K562 (cell line): ENCODE measurements around the gene PTP4A2. TPM values are rescaled to one million over a fixed set of nuclear protein-coding genes. Genes with fewer than 3 reads are reported as not detected.
A peak's percentile ranks its signal among the peaks of the same experiment; 100 is the strongest.

Source experiments
- CBX3 ChIP-seq, 2 experiments: IDR thresholded peaks; 1 replicate in 1 of 2; 2 replicates in 1 of 2; pipeline ENCODE4 v1.6.1; 2012; ENCODE audit warnings: inconsistent platforms in 2 of 2, low read length in 2 of 2, borderline replicate concordance in 1 of 2, control low read depth in 1 of 2
- CC2D1A ChIP-seq: fragments of 450-650 bp; IDR thresholded peaks from 2 replicates; pipeline ENCODE4 v1.6.1; 2017; ENCODE audit warnings: mild to moderate bottlenecking
- CREB3L1 ChIP-seq: fragments of 450-650 bp; IDR thresholded peaks from 2 replicates; pipeline ENCODE4 v1.6.1; 2014; ENCODE audit warnings: low read depth, mild to moderate bottlenecking, moderate library complexity, borderline replicate concordance
- CREB5 ChIP-seq: fragments of 250-450 bp; sonication (Bioruptor Pico); IDR thresholded peaks from 2 replicates; pipeline ENCODE4 v1.5.0; 2020; ENCODE audit warnings: mild to moderate bottlenecking
- CTCF ChIP-seq, 3 experiments: IDR thresholded peaks in 2 of 3; conservative IDR thresholded peaks in 1 of 3; 2 replicates each; pipeline ENCODE4 v1.5.1; 2011 to 2012; ENCODE audit warnings: low read length in 3 of 3, mild to moderate bottlenecking in 3 of 3, control low read depth in 2 of 3, improper control_type of control experiment in 1 of 3, inconsistent platforms in 1 of 3, low read depth in 1 of 3, mixed read lengths in 1 of 3, moderate library complexity in 1 of 3; ENCODE audit not compliant: insufficient read depth in 2 of 3
- ETS1 ChIP-seq: conservative IDR thresholded peaks from 2 replicates; pipeline ENCODE4 v1.6.1; 2011; ENCODE audit warnings: low read depth, mild to moderate bottlenecking, low read length; ENCODE audit not compliant: control insufficient read depth
- ETV1 ChIP-seq: fragments of 450-650 bp; conservative IDR thresholded peaks from 2 replicates; pipeline ENCODE4 v1.6.1; 2016; ENCODE audit warnings: missing genetic modification characterization, control low read depth, low read depth, missing compliant biosample characterization
- HDAC1 ChIP-seq, 2 experiments: fragments of 450-650 bp; IDR thresholded peaks; 2 replicates each; pipeline ENCODE4 v1.6.1; 2016 to 2017; ENCODE audit warnings: inconsistent platforms in 1 of 2, mild to moderate bottlenecking in 1 of 2, moderate library complexity in 1 of 2
- KLF16 ChIP-seq: IDR thresholded peaks from 2 replicates; pipeline ENCODE4 v1.6.1; 2016; ENCODE audit warnings: antibody characterized with exemption
- L3MBTL2 ChIP-seq: fragments of 450-650 bp; IDR thresholded peaks from 2 replicates; pipeline ENCODE4 v1.6.1; 2016; ENCODE audit warnings: mild to moderate bottlenecking, moderate library complexity
- MYBL2 ChIP-seq, 2 experiments: fragments of 450-650 bp in 1 of 2; sonication (generic) in 1 of 2; formaldehyde crosslinking in 1 of 2; IDR thresholded peaks; 2 replicates each; pipeline versions ENCODE4 v1.6.1 to v1.8.1; 2017 to 2022; ENCODE audit warnings: borderline replicate concordance in 1 of 2, inconsistent platforms in 1 of 2, low read depth in 1 of 2, mild to moderate bottlenecking in 1 of 2, missing genetic modification reagents in 1 of 2, moderate library complexity in 1 of 2
- PKNOX1 ChIP-seq: fragments of 450-650 bp; IDR thresholded peaks from 2 replicates; pipeline ENCODE4 v1.6.1; 2016
- RBM14 ChIP-seq: fragments of 200-400 bp; formaldehyde crosslinking; IDR thresholded peaks from 2 replicates; pipeline ENCODE4 v1.6.1; 2018; ENCODE audit warnings: low read depth, mild to moderate bottlenecking, low read length, moderate library complexity, borderline replicate concordance; ENCODE audit not compliant: insufficient read depth
- SMARCE1 ChIP-seq: fragments of 450-650 bp; IDR thresholded peaks from 2 replicates; pipeline ENCODE4 v1.7.1; 2016; ENCODE audit warnings: mild to moderate bottlenecking
- SOX6 ChIP-seq: fragments of 450-650 bp; IDR thresholded peaks from 2 replicates; pipeline ENCODE4 v1.6.1; 2014; ENCODE audit warnings: mild to moderate bottlenecking
- TEAD4 ChIP-seq, 2 experiments: sonication (generic) in 1 of 2; formaldehyde crosslinking in 1 of 2; IDR thresholded peaks; 2 replicates each; pipeline versions ENCODE4 v1.6.1 to v1.8.0; 2012 to 2022; ENCODE audit warnings: borderline replicate concordance in 1 of 2, inconsistent platforms in 1 of 2, low read length in 1 of 2, mild to moderate bottlenecking in 1 of 2, missing genetic modification reagents in 1 of 2
- TRIM24 ChIP-seq, 2 experiments: fragments of 450-650 bp; IDR thresholded peaks; 2 replicates each; pipeline ENCODE4 v1.6.1; 2016
- ZBTB8A ChIP-seq: fragments of 450-650 bp; IDR thresholded peaks from 2 replicates; pipeline ENCODE4 v1.6.1; 2018; ENCODE audit warnings: mild to moderate bottlenecking, moderate library complexity; ENCODE audit not compliant: partially characterized antibody
- ZNF445 ChIP-seq: fragments of 250-450 bp; sonication (Bioruptor Pico); IDR thresholded peaks from 2 replicates; pipeline ENCODE4 v1.4.0; 2020; ENCODE audit warnings: low read depth, mild to moderate bottlenecking, moderate library complexity
- polyA plus RNA-seq, 8 experiments: library from polyadenylated mRNA; depleted of rRNA in 4 of 8; stranded (reverse) in 5 of 8; unstranded in 3 of 8; fragments of >200 nt; fragmentation: Nextera tagmentation in 2 of 8; fragmentation: Illumina TruSeq in 1 of 8; extraction: Ambion mirVana in 2 of 8; extraction: Trizol in 1 of 8; gene quantifications; 2 replicates each; pipeline versions ENCODE4 v1.2.1 to v1.2.3, GENCODE V29; 2011 to 2014; ENCODE audit warnings: inconsistent platforms in 1 of 8, missing spikeins in 1 of 8
- total RNA-seq, 7 experiments: library from RNA; depleted of rRNA in 6 of 7; stranded (reverse); fragments of >200 nt in 6 of 7; fragmentation: Illumina TruSeq in 2 of 7; extraction: Trizol in 2 of 7; gene quantifications; 2 replicates each; pipeline versions ENCODE4 v1.2.1 to v1.2.3, GENCODE V29; 2011 to 2021; ENCODE audit warnings: low replicate concordance in 1 of 7

Gene PTP4A2
- total and polyA plus RNA-seq, 9 of the 15 experiments (the other 6 are each of a cell fraction or from before 2014, with no cell fraction given) = 197 to 870 (median 480) TPM

GRCh38 chr1:31866450-31867032 lies 71.6 kb downstream of the PTP4A2 start (continued):
- TF ChIP-seq CC2D1A = 0 out of 2 replicates have a peak, but pooled peaks have one; percentile 22
- TF ChIP-seq CBX3 (IDR thresholded peaks at IDR 0.05; ENCODE audit: borderline replicate concordance in 1 of 2, low read length in 2 of 2) = peak in 1 of 2 experiments; percentile 69; a peak in 1 of 3 replicates
- TF ChIP-seq L3MBTL2 = peak; percentile 40; the same call in 1 of the 2 replicates
- peak; percentile 13; the same call in 1 of the 2 replicates for TF ChIP-seq CREB3L1
- no peak for TF ChIP-seq ETS1
- TF ChIP-seq ZNF445 = no peak
- peak; percentile 50; the same call in 1 of the 2 replicates for TF ChIP-seq TEAD4 (IDR thresholded peaks at IDR 0.05; ENCODE audit: low read length)
- TF ChIP-seq TEAD4 (CRISPR knock-in tag; IDR thresholded peaks at IDR 0.05; ENCODE audit: borderline replicate concordance) = no peak
- 0 out of 4 replicates have a peak, but pooled peaks of 1 of the 2 experiments have one; percentile 22 for TF ChIP-seq TRIM24 (IDR thresholded peaks at IDR 0.05)
- peak; percentile 53; the same call in 1 of the 2 replicates for TF ChIP-seq MYBL2 (IDR thresholded peaks at IDR 0.05; ENCODE audit: low read depth)
- TF ChIP-seq MYBL2 (CRISPR knock-in tag; IDR thresholded peaks at IDR 0.05; ENCODE audit: borderline replicate concordance) = no peak
- no peak for TF ChIP-seq CREB5
- no peak for TF ChIP-seq ETV1 (tag)
- peak; percentile 29; the same call in 1 of the 2 replicates for TF ChIP-seq PKNOX1
- no peak for TF ChIP-seq CTCF (IDR thresholded peaks at IDR 0.05 in 2 of 3, conservative IDR thresholded peaks at IDR 0.05 in 1 of 3; ENCODE audit: insufficient read depth in 2 of 3, low read depth in 1 of 3, low read length in 3 of 3)
- TF ChIP-seq RBM14 = no peak
- no peak for TF ChIP-seq ZBTB8A
- 0 out of 2 replicates have a peak, but pooled peaks have one; percentile 33 for TF ChIP-seq SMARCE1
- TF ChIP-seq HDAC1 (IDR thresholded peaks at IDR 0.05) = 0 out of 4 replicates have a peak, but pooled peaks of 1 of the 2 experiments have one; percentile 37
- TF ChIP-seq KLF16 = 0 out of 2 replicates have a peak, but pooled peaks have one; percentile 42
- TF ChIP-seq SOX6 = peak; percentile 54; the same call in 1 of the 2 replicates
